Measurements from ENCODE around the gene C6.
"Not testable (repeated sequence)": the region's sequence is repeated elsewhere in the genome, so short reads cannot be mapped to it uniquely, and the experiment has no call there.

Gene C6

DNA sequence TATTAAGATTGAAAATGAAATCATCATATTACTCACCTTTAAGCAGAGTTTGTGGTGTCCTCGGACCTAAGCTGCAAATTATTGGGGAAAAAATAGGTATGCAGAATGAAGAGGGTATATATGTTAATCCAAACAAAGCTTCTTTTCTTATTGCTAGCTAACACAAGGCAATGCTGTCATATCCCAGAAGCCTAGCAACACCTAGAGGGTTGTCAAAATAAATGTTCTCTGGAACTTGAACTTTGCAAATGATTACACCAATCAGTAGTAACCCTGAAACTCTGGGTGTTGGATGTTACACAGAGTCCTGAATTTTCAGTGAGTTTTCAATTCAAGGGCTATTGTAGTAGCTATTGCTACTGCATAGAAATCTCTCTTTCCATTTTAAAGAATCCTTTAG is at the start of gene C6:
Gene C6, minus strand, starts transcription at position 193 of the 400 bp plus-strand sequence. CDS start 10,302 bp downstream, outside the sequence.
- Mint-ChIP-seq H3K4me3 (no peak within 1 kb of the TSS), H3K9me3 (no peaks in the 10 kb centered on the region), H3K27me3 (ENCODE audit: low read depth) (no peaks in the 10 kb centered on the region), H3K27ac (no peak within 1 kb of the TSS), H3K36me3 (ENCODE audit: low read depth) (no peaks in the 10 kb centered on the region), H3K4me1 (ENCODE audit: low read depth) (no peaks in the 10 kb centered on the region)
- DNase-seq (ENCODE audit: low spot score) = no peak

DNA sequence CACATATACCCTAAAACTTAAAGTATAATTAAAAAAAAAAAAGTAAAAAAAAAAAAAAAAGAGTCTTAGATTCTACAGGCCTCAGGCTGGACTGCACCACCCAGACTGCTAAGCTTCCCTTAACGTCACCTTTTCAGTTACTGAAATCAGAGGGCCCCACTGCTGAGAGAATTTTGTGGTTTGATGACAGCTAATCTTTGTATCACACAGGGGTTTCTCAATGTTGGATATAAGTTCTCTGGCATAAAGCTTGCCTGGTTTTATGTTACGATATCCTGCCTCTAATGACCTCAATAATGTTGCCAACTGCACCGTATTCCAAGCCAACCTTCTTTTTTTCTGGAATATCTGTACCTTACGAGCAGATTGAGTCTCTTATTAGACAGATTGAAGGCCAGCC is 43.1 kb upstream of the C6 start:
- no peaks in the 10 kb centered on the region for H3K9me3 Mint-ChIP-seq
- no peaks in the 10 kb centered on the region for H3K4me1 Mint-ChIP-seq (ENCODE audit: low read depth)
- no peaks in the 10 kb centered on the region for H3K27me3 Mint-ChIP-seq (ENCODE audit: low read depth)
- no peak overlapping the region for H3K4me3 Mint-ChIP-seq
- H3K27ac Mint-ChIP-seq = no peak overlapping the region
- DNase-seq (ENCODE audit: low spot score) = no peak
- no peaks in the 10 kb centered on the region for H3K36me3 Mint-ChIP-seq (ENCODE audit: low read depth)

- no peaks in the 10 kb centered on the region for H3K36me3 Mint-ChIP-seq (ENCODE audit: low read depth)
- no peaks in the 10 kb centered on the region for H3K4me1 Mint-ChIP-seq (ENCODE audit: low read depth)
- no peak overlapping the region for H3K27ac Mint-ChIP-seq
- no peaks in the 10 kb centered on the region for H3K27me3 Mint-ChIP-seq (ENCODE audit: low read depth)
- DNase-seq (ENCODE audit: low spot score) = no peak
- no peaks in the 10 kb centered on the region for H3K9me3 Mint-ChIP-seq
- H3K4me3 Mint-ChIP-seq = no peak overlapping the region
Measured at GRCh38 chr5:41253109-41253508, 39.8 kb upstream of the C6 start.

GRCh38 chr5:41252036-41252435 is 38.7 kb upstream of the C6 start:
- H3K36me3 Mint-ChIP-seq (ENCODE audit: low read depth) = no peaks in the 10 kb centered on the region
- no peak for DNase-seq (ENCODE audit: low spot score)
- no peak overlapping the region for H3K4me3 Mint-ChIP-seq
- H3K9me3 Mint-ChIP-seq = no peaks in the 10 kb centered on the region
- no peaks in the 10 kb centered on the region for H3K4me1 Mint-ChIP-seq (ENCODE audit: low read depth)
- no peaks in the 10 kb centered on the region for H3K27me3 Mint-ChIP-seq (ENCODE audit: low read depth)
- no peak overlapping the region for H3K27ac Mint-ChIP-seq

GRCh38 chr5:41250351-41250987 is 37.1 kb upstream of the C6 start:
- Mint-ChIP-seq H3K4me1 (ENCODE audit: low read depth) (no peaks in the 10 kb centered on the region), H3K36me3 (ENCODE audit: low read depth) (no peaks in the 10 kb centered on the region), H3K27ac (no peak overlapping the region), H3K9me3 (no peaks in the 10 kb centered on the region), H3K4me3 (no peak overlapping the region), H3K27me3 (ENCODE audit: low read depth) (no peaks in the 10 kb centered on the region)
- no peak for DNase-seq (ENCODE audit: low spot score)

DNA sequence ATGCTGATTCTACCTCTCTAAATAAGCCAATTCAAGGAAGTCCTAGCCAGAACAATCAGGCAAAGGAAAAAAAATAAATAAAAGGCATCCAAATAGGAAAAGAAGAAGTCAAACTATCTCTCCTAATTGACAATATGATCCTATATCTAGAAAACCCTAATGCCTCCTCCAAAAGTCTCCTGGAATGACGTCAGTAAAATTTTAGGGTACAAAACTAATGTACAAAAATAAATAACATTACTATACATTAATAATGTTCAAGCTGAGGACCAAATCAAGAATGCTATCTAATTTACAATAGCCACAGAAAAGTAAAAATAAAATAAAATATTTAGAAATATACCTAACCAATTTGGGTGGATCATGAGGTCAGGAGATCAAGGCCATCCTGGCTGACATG is 33.8 kb upstream of the C6 start:
- DNase-seq (ENCODE audit: low spot score) = no peak
- no peaks in the 10 kb centered on the region for H3K36me3 Mint-ChIP-seq (ENCODE audit: low read depth)
- no peaks in the 10 kb centered on the region for H3K4me1 Mint-ChIP-seq (ENCODE audit: low read depth)
- H3K4me3 Mint-ChIP-seq = no peak overlapping the region
- no peak overlapping the region for H3K27ac Mint-ChIP-seq
- no peaks in the 10 kb centered on the region for H3K9me3 Mint-ChIP-seq
- H3K27me3 Mint-ChIP-seq (ENCODE audit: low read depth) = no peaks in the 10 kb centered on the region

GRCh38 chr5:41246376-41246775 is 33.0 kb upstream of the C6 start:
- Mint-ChIP-seq H3K9me3 (no peaks in the 10 kb centered on the region), H3K27ac (no peak overlapping the region), H3K4me1 (ENCODE audit: low read depth) (no peaks in the 10 kb centered on the region), H3K36me3 (ENCODE audit: low read depth) (no peaks in the 10 kb centered on the region), H3K4me3 (no peak overlapping the region), H3K27me3 (ENCODE audit: low read depth) (no peaks in the 10 kb centered on the region)
- DNase-seq (ENCODE audit: low spot score) = no peak

GRCh38 chr5:41243558-41243957 is 30.2 kb upstream of the C6 start:
- Mint-ChIP-seq H3K4me1 (ENCODE audit: low read depth) (no peaks in the 10 kb centered on the region), H3K27me3 (ENCODE audit: low read depth) (no peaks in the 10 kb centered on the region), H3K4me3 (no peak overlapping the region), H3K27ac (no peak overlapping the region), H3K9me3 (no peaks in the 10 kb centered on the region), H3K36me3 (ENCODE audit: low read depth) (no peaks in the 10 kb centered on the region)
- no peak for DNase-seq (ENCODE audit: low spot score)

DNA sequence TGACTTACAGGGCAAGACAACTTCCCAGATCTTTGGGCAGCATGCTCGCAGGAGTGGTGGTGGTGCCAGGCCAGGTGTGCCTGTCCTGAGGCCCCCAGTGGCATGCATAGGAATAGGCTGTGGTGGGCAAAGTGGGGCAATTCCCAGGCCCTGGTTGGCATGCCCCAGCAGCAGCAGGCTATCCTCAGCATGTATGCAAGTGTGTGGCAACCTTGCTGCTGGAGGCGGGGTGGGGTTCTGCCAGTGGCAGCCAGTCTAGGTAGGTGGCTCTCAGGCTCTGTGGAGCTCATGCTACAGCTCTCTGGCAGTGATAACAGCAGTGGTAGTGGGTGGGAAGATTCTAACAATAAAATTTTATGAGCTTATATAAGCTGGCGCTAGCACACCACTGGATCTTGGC is 27.7 kb upstream of the C6 start:
- Mint-ChIP-seq H3K27me3 (ENCODE audit: low read depth) (no peaks in the 10 kb centered on the region), H3K27ac (no peak overlapping the region), H3K36me3 (ENCODE audit: low read depth) (no peaks in the 10 kb centered on the region), H3K9me3 (no peaks in the 10 kb centered on the region), H3K4me3 (no peak overlapping the region), H3K4me1 (ENCODE audit: low read depth) (no peaks in the 10 kb centered on the region)
- DNase-seq (ENCODE audit: low spot score) = no peak

DNA sequence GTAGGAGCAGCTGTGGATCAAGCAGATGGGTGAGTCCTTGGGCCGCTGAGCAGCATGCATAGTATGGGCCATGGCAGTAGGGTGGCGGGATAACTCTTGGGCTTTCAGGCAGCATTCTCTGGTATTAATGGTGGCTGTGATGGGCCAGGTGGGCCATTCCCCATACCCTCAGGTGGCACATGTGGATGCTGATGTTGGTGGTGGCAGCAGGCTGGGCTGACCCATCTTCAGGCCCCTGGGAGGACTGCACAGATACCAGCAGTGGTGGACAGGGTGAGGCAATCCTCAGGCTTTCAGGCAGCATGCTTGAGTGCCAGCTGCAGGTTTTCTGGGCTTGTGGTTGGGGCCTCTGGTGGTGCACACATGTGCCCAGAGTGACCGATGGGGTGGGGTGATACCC is 27.1 kb upstream of the C6 start:
- Mint-ChIP-seq H3K4me3 (no peak overlapping the region), H3K36me3 (ENCODE audit: low read depth) (no peaks in the 10 kb centered on the region), H3K27ac (no peak overlapping the region), H3K4me1 (ENCODE audit: low read depth) (no peaks in the 10 kb centered on the region), H3K27me3 (ENCODE audit: low read depth) (no peaks in the 10 kb centered on the region), H3K9me3 (no peaks in the 10 kb centered on the region)
- DNase-seq (ENCODE audit: low spot score) = no peak

- Mint-ChIP-seq H3K4me1 (ENCODE audit: low read depth) (no peaks in the 10 kb centered on the region), H3K27ac (no peak overlapping the region), H3K36me3 (ENCODE audit: low read depth) (no peaks in the 10 kb centered on the region), H3K4me3 (no peak overlapping the region), H3K9me3 (peaks cover 17% of the 10 kb centered on the region), H3K27me3 (ENCODE audit: low read depth) (no peaks in the 10 kb centered on the region)
- DNase-seq (ENCODE audit: low spot score) = no peak
Measured at GRCh38 chr5:41234475-41234874, 21.1 kb upstream of the C6 start.

DNA sequence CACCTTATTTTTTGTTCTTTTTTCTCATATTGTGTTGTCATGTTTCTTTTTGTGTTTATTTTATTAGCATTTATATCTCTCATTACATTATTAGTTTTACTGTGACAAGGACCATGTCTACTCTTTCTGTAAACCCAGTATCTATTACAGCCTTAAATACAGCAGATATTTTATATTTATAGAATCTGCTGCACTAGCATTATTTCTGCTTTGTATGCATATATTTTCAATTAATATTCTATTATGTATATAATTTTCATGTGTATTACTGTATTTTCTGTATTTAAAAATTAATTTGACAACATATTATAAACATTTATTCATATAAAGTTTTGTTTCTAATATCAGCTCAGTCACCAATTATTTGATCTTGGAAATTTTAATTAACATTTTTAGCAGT is 19.5 kb upstream of the C6 start:
- no peak overlapping the region for H3K4me3 Mint-ChIP-seq
- no peaks in the 10 kb centered on the region for H3K4me1 Mint-ChIP-seq (ENCODE audit: low read depth)
- H3K9me3 Mint-ChIP-seq = peaks cover 30% of the 10 kb centered on the region
- DNase-seq (ENCODE audit: low spot score) = no peak
- H3K36me3 Mint-ChIP-seq (ENCODE audit: low read depth) = no peaks in the 10 kb centered on the region
- no peak overlapping the region for H3K27ac Mint-ChIP-seq
- H3K27me3 Mint-ChIP-seq (ENCODE audit: low read depth) = no peaks in the 10 kb centered on the region

- not testable (repeated sequence) for H3K36me3 Mint-ChIP-seq (ENCODE audit: low read depth); DNase-seq (ENCODE audit: low spot score); H3K27ac Mint-ChIP-seq; H3K4me1 Mint-ChIP-seq (ENCODE audit: low read depth); H3K4me3 Mint-ChIP-seq; H3K27me3 Mint-ChIP-seq (ENCODE audit: low read depth)
- peaks cover 39% of the 10 kb centered on the region for H3K9me3 Mint-ChIP-seq
Measured at GRCh38 chr5:41230276-41230675, 16.9 kb upstream of the C6 start.

- no peaks in the 10 kb centered on the region for H3K27me3 Mint-ChIP-seq (ENCODE audit: low read depth)
- H3K4me1 Mint-ChIP-seq (ENCODE audit: low read depth) = no peaks in the 10 kb centered on the region
- no peak overlapping the region for H3K4me3 Mint-ChIP-seq
Measured at GRCh38 chr5:41223962-41224361, 10.6 kb upstream of the C6 start.

DNA sequence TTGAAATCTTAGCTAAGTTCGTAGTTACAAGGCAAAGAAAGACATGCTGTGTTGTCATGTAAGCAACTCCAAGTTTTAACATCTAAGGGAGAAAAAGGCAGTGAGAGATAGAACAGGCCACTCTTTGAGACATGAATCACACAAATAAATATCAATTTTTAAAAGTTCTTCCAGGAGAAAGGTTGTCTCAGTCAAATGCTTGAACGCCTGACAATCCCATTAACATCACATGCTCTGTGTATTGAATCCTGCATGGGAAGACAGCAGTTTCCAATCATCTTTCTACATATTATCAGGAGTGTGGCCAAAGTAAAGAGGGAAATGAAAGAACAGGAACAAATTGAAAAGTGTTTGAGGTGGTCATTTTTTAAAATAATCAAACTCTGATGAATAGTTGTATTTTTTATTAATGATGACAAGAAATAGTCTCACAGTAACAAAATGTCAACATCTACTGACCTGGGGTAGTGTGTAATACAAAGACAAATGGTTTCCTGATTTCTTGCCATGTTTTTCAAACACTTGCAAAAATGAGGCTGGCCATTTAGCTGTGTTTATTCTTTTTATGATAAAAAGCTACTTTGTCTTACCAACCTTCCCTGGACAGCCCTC is 6.4 kb upstream of the C6 start:
- H3K9me3 Mint-ChIP-seq = no peaks in the 10 kb centered on the region
- no peak overlapping the region for H3K4me3 Mint-ChIP-seq
- H3K4me1 Mint-ChIP-seq (ENCODE audit: low read depth) = no peaks in the 10 kb centered on the region
- no peaks in the 10 kb centered on the region for H3K36me3 Mint-ChIP-seq (ENCODE audit: low read depth)
- H3K27ac Mint-ChIP-seq = no peak overlapping the region
- no peak for DNase-seq (ENCODE audit: low spot score)
- H3K27me3 Mint-ChIP-seq (ENCODE audit: low read depth) = no peaks in the 10 kb centered on the region

More at GRCh38 chr5:41223962-41224361, 10.6 kb upstream of the C6 start:
- H3K9me3 Mint-ChIP-seq = peaks cover 19% of the 10 kb centered on the region
- H3K27ac Mint-ChIP-seq = no peak overlapping the region
- no peaks in the 10 kb centered on the region for H3K36me3 Mint-ChIP-seq (ENCODE audit: low read depth)
- no peak for DNase-seq (ENCODE audit: low spot score)
